Endothelial cell (in vitro differentiated cells): Measurements from ENCODE around the gene SKAP1. TPM values are rescaled to one million over a fixed set of nuclear protein-coding genes. Genes with fewer than 3 reads are reported as not detected.

Source experiments
- DNase-seq: peaks from one replicate; pipeline ENCODE4 v3.0.0; 2021; ENCODE audit warnings: low spot score
- H3K27ac Mint-ChIP-seq: one replicate; pipeline ENCODE4 v1.8.0; 2021; ENCODE audit warnings: mixed read lengths, inconsistent platforms; ENCODE audit not compliant: unreplicated experiment
- H3K27me3 Mint-ChIP-seq: one replicate; pipeline ENCODE4 v1.8.0; 2021; ENCODE audit warnings: mild to moderate bottlenecking, moderate library complexity, mixed read lengths, inconsistent platforms; ENCODE audit not compliant: unreplicated experiment
- H3K36me3 Mint-ChIP-seq: one replicate; pipeline ENCODE4 v1.8.0; 2021; ENCODE audit warnings: mild to moderate bottlenecking, low read depth, mixed read lengths, inconsistent platforms; ENCODE audit not compliant: unreplicated experiment
- H3K4me1 Mint-ChIP-seq: one replicate; pipeline ENCODE4 v1.8.0; 2021; ENCODE audit warnings: mild to moderate bottlenecking, mixed read lengths, inconsistent platforms; ENCODE audit not compliant: unreplicated experiment
- H3K4me3 Mint-ChIP-seq: one replicate; pipeline ENCODE4 v1.8.0; 2021; ENCODE audit warnings: mild to moderate bottlenecking, mixed read lengths, inconsistent platforms; ENCODE audit not compliant: unreplicated experiment
- H3K9me3 Mint-ChIP-seq: one replicate; pipeline ENCODE4 v1.8.0; 2021; ENCODE audit warnings: mixed read lengths, inconsistent platforms; ENCODE audit not compliant: unreplicated experiment
- total RNA-seq: library from RNA; stranded (reverse); fragmentation: NEBNext Ultra II Directional; extraction: Animal tissue kit (Norgen Biotek cat#: 25700); gene quantifications from one replicate; pipeline ENCODE4 v1.2.1, GENCODE V29; 2021; ENCODE audit not compliant: unreplicated experiment
- TF ChIP-seq, protein P1 (sequence below): fragments of 200-600 bp; sonication (generic); IDR thresholded peaks from one replicate; pipeline ENCODE4 v1.5.0; 2021; ENCODE audit warnings: antibody characterized with exemption; ENCODE audit not compliant: unreplicated experiment

SKAP1 gene
- total RNA-seq, 1 donor from 2014 or later: 2.1 TPM

- no peak overlapping the region for H3K27ac Mint-ChIP-seq
- TF ChIP-seq, protein P1, sequence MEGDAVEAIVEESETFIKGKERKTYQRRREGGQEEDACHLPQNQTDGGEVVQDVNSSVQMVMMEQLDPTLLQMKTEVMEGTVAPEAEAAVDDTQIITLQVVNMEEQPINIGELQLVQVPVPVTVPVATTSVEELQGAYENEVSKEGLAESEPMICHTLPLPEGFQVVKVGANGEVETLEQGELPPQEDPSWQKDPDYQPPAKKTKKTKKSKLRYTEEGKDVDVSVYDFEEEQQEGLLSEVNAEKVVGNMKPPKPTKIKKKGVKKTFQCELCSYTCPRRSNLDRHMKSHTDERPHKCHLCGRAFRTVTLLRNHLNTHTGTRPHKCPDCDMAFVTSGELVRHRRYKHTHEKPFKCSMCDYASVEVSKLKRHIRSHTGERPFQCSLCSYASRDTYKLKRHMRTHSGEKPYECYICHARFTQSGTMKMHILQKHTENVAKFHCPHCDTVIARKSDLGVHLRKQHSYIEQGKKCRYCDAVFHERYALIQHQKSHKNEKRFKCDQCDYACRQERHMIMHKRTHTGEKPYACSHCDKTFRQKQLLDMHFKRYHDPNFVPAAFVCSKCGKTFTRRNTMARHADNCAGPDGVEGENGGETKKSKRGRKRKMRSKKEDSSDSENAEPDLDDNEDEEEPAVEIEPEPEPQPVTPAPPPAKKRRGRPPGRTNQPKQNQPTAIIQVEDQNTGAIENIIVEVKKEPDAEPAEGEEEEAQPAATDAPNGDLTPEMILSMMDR: no peak
These were observed 253.6 kb downstream of the SKAP1 start for GRCh38 chr17:48176471-48176855.

DNA sequence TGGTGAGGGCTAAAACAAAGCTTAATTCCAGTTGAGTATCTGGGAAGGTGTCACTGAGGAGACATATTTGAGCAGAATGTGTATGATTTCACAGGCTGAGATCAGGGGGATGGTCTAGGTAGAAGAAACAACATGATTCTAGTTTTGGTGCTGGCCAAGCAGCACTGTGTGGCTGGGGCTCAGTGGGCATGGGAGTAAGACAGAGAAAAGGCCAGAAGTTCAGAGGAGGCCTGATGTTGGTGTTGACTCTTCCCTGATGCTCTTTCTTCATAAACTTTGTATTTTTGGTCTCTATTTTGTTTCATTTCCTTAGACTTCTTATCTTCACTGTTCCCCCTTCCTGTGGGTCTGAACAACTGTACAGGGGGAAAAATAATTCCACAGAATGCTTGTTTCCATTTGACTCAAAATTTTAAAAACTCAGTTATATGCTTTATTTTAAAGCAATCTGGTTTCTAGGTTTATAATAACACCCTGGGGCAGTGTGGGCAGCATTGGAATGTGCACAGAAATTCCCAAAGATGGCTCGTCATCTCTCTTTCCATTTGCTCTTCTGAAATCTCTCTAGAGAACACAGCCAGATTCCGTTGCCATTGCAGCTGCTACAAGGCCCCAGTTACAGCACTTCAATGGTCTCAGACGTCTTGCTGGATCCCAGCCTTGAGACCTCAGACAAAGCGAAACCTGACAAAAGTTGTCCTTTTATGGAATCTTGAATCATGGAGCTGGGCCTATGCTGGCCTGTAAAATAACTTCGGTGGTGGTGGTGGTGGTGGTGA lies 254.1 kb downstream of the SKAP1 start:
- DNase-seq: no peak
- Mint-ChIP-seq H3K27me3 (no peaks in the 10 kb centered on the region), H3K4me3 (no peak overlapping the region), H3K4me1 (peaks cover 7% of the 10 kb centered on the region), H3K9me3 (no peaks in the 10 kb centered on the region), H3K27ac (no peak overlapping the region), H3K36me3 (no peaks in the 10 kb centered on the region)
- TF ChIP-seq, protein P1: no peak

More at GRCh38 chr17:48176471-48176855, 253.6 kb downstream of the SKAP1 start:
- H3K9me3 Mint-ChIP-seq: no peaks in the 10 kb centered on the region
- DNase-seq: no peak
- H3K27me3 Mint-ChIP-seq: no peaks in the 10 kb centered on the region
- H3K36me3 Mint-ChIP-seq: no peaks in the 10 kb centered on the region
- H3K4me1 Mint-ChIP-seq: peaks cover 7% of the 10 kb centered on the region
- H3K4me3 Mint-ChIP-seq: no peak overlapping the region

- no peak for DNase-seq
- H3K4me3 Mint-ChIP-seq: no peak overlapping the region
- no peaks in the 10 kb centered on the region for H3K27me3 Mint-ChIP-seq
- no peaks in the 10 kb centered on the region for H3K9me3 Mint-ChIP-seq
- TF ChIP-seq, protein P1: no peak
- no peak overlapping the region for H3K27ac Mint-ChIP-seq
- no peaks in the 10 kb centered on the region for H3K36me3 Mint-ChIP-seq
- peaks cover 7% of the 10 kb centered on the region for H3K4me1 Mint-ChIP-seq
These were observed 255.0 kb downstream of the SKAP1 start for GRCh38 chr17:48174833-48175523.

DNA sequence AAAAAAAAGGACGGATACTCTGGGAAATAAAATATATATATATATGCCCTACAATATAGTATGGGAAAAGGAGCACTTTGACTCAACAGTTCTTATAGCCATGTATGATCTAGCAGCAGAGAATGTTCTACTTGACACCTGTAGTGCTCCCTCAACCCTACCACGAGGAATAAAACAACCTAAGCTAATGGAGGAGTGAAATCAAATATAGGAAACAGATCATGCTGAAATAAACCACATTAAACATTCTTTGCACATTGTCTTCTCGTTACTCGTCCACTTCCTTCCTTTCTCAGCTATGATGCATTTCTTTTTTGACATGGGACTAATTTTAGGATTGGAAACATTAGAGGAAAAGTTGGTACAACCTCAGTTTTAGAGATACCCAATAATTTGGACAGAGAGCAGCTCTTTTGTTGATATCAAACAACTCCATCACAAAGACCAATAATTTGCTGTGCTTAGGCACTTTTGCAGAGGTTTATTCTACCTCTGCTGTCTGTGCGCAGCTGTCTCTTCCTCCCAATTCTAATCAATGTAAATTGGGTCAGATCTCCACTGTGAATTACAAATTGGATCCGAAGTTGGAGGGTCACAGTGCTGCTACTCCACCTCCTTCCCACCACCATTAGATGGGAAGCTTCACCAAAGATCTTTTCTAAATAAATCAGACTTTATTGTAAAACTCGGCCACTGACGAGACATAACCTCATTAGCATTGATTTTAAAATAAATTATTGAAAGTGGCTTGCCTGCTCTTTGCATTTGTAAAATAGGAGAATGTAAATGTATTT lies 256.6 kb downstream of the SKAP1 start:
- Mint-ChIP-seq H3K9me3 (no peaks in the 10 kb centered on the region), H3K36me3 (no peaks in the 10 kb centered on the region), H3K4me1 (peaks cover 9% of the 10 kb centered on the region), H3K4me3 (no peak overlapping the region), H3K27ac (no peak overlapping the region), H3K27me3 (no peaks in the 10 kb centered on the region)
- no peak for DNase-seq
- TF ChIP-seq, protein P1: no peak
